Kidney epithelial cell (primary cell): ENCODE measurements around the gene GDF2. TPM values are rescaled to one million over a fixed set of nuclear protein-coding genes. Genes with fewer than 3 reads are reported as not detected.

Source experiments
- DNase-seq: peaks from one replicate; pipeline ENCODE4 v3.0.0-alpha.2; 2010; ENCODE audit warnings: low read depth
- H3K27me3 ChIP-seq: 2 replicates; pipeline ENCODE4 v1.6.0; 2011; ENCODE audit warnings: low read length; ENCODE audit not compliant: control insufficient read depth, insufficient read depth
- H3K36me3 ChIP-seq: 2 replicates; pipeline ENCODE4 v1.5.1; 2011; ENCODE audit warnings: low read length; ENCODE audit not compliant: control insufficient read depth, insufficient read depth
- H3K4me3 ChIP-seq: 2 replicates; pipeline ENCODE4 v1.5.1; 2011; ENCODE audit warnings: low read depth, mild to moderate bottlenecking, control low read depth, low read length
- total RNA-seq: library from RNA; depleted of rRNA; stranded (reverse); fragments of >200 nt; gene quantifications from 2 replicates; pipeline ENCODE4 v1.2.3, GENCODE V29; 2015
- TF ChIP-seq, protein P1 (sequence below): IDR thresholded peaks from 2 replicates; pipeline ENCODE4 v1.5.1; 2011; ENCODE audit warnings: mild to moderate bottlenecking, moderate library complexity, low read length, control low read depth, inconsistent platforms; ENCODE audit not compliant: insufficient read depth, poor library complexity, severe bottlenecking

The GDF2 gene
- total RNA-seq, 1 donor from 2014 or later: not detected

DNA sequence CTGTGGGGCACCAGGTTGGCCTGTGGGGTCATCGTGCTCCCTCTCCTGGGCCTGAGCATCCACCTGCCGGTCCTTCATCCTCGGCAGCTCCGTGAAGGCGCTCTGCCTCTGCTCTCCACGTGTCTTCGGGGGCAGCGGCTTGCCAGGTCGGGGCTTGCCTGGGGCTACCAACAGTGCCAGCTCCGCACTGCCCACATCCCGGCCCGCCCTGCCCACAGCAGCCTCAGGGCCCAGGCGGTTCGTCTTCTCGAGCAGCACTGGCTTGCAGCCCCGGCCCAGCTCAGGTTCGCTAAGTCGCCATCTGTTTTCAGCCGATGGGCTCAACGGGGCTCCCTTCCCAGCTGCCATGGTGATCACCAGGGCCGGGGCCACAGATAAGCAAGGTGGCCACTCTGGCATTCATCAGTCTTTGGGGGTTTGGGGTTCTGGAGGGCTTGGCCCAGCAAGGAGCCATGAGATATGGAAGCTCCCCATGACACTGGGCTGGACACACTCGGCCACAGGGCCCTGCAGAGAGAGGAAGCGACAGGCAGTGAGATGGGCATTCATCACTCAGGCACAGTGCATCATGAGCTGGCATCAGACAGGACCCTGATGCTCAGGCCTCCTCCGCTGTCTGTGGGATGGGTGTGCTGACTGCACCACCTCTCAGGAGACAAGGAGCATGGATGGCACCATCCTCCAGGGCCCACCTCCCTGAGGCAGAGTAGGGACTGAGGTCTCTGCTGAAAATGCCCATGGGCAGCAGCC lies 46.4 kb downstream of the GDF2 start:
- no peak overlapping the region for H3K4me3 ChIP-seq
- H3K27me3 ChIP-seq: peaks cover 2% of the 10 kb centered on the region
- H3K36me3 ChIP-seq: no peaks in the 10 kb centered on the region
- DNase-seq: no peak
- TF ChIP-seq, protein P1, sequence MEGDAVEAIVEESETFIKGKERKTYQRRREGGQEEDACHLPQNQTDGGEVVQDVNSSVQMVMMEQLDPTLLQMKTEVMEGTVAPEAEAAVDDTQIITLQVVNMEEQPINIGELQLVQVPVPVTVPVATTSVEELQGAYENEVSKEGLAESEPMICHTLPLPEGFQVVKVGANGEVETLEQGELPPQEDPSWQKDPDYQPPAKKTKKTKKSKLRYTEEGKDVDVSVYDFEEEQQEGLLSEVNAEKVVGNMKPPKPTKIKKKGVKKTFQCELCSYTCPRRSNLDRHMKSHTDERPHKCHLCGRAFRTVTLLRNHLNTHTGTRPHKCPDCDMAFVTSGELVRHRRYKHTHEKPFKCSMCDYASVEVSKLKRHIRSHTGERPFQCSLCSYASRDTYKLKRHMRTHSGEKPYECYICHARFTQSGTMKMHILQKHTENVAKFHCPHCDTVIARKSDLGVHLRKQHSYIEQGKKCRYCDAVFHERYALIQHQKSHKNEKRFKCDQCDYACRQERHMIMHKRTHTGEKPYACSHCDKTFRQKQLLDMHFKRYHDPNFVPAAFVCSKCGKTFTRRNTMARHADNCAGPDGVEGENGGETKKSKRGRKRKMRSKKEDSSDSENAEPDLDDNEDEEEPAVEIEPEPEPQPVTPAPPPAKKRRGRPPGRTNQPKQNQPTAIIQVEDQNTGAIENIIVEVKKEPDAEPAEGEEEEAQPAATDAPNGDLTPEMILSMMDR: no peak

DNA sequence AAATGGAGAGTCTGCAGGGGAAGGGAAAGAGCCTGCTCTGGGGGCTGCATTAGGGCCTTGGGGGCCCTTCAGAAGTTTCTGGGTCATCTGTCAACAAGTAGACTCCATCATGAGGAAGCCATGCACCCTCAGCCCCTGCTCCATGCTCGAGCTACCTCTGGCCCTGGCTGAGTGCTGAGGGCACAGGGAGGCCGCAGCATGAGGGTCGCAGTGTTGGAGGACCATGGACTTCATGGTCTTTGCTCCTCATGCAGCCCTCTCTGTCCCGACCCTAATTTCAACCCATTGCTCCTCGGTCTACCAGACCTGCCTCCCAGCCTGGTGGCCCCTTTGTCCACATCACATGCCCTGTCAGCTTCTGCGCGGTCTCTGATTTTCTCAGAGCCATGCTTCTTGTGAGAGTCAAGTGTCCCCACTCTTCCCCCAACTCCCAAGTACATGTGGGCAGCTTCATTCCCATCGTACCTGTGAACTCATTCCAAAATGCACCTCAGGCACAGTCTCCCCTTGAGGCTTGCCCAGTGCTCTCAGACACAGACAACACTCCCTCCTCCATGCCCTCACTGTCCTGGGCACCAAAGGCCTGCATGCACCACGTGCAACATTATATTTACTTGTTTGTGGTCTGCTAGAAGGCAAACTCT lies 47.1 kb downstream of the GDF2 start:
- TF ChIP-seq, protein P1: no peak
- Histone ChIP-seq H3K36me3 (no peaks in the 10 kb centered on the region), H3K4me3 (no peak overlapping the region), H3K27me3 (peaks cover 2% of the 10 kb centered on the region)
- no peak for DNase-seq

DNA sequence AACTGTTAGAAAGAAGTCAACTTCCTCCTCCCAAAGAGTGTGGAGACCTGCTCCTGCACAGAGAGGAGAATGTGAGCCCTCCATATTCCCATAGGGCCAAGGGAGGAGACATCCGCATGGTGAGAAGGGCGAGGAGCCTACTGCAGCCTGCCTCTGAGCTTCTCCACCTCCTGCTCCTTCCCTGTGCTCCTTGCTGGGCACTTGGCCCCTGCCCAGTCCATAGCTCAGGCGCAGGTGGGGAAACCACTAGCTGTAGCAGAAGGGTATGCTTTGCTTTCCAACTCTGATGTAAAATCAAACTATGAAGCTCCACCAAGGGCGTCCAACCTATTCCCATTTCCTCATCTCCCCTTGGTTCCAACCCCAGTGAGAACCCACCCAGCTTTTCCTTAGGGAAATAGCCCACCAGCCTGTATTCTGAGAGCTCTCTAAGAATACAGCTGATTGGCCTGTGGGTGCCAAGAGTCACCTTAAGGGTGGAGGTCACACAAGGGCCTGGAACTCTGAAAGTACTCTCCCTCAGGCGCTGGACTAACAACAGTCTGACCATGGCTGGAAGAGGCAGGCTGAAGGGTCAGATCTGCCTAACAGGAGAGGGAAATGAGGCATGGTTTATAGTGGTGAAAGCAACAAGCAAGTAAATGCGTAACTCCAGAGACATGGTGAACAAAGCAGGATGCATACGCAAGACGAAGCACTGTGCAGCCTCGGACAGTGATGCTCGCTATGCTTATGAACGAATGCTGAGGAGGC lies 47.9 kb downstream of the GDF2 start:
- TF ChIP-seq, protein P1: no peak
- no peaks in the 10 kb centered on the region for H3K36me3 ChIP-seq
- no peak overlapping the region for H3K4me3 ChIP-seq
- peaks cover 2% of the 10 kb centered on the region for H3K27me3 ChIP-seq
- DNase-seq: no peak

DNA sequence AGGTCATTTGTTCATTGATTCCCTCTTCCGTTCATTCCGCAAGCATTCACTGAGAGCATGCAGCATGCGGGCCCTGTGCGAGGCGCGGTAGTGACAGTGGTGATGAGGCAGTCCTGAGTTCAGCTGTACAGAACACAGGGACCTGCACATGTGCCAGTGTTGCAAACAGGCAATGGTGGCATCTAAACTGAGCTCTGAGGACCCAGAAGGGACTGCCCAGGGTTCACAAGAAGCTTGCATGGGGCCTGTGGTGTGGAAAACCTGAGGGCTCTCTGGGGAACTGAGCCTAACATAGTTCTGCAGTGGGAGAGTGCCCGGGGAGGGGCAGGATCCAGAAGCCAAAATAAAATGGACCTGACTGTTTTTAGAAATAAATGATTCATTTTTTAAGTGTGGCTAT lies 48.6 kb downstream of the GDF2 start:
- TF ChIP-seq, protein P1: no peak
- no peaks in the 10 kb centered on the region for H3K36me3 ChIP-seq
- DNase-seq: no peak
- no peak overlapping the region for H3K4me3 ChIP-seq
- H3K27me3 ChIP-seq: peaks cover 2% of the 10 kb centered on the region

DNA sequence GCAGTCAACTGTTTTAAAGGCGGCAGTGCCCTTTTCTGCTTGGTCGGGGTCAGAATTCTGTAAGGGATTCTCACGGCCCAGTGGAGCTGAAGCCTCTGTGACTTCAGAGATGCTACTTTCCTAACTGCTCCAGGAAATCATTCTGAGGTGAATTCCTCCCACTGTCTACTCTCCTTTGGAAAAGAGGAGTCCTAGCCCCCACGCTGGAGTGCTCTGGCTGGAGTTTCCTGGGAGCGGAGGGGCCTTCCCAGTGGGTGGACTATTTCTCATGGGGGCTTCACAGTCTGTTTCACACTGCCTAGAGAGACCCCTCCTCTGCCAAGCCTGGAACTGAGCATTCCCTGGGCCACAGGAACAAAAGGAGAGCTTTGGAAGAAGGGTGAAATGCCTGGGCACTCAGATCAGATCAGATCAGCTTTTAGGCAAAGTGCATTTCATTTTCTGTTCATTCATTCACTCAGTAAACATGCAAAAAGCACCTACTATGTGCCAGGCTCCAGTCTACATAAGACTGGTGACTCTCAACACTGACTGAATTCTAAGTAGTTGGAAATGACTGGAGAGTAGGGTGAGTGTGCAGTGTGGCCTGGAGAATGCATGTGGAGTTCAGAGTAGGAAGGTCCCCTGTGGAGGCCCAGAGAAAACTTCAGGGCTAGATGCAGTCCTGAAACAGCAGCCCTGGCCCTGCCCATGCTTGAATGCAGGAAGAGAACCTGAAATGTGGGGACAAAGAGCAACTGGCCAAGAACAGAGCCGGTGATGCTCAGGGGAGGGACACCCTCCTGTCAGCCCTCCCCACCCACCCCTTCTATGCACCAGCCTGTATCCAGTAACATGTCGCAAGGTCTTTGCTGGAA lies 49.6 kb downstream of the GDF2 start:
- Histone ChIP-seq H3K27me3 (peaks cover 3% of the 10 kb centered on the region), H3K4me3 (no peak overlapping the region), H3K36me3 (no peaks in the 10 kb centered on the region)
- TF ChIP-seq, protein P1: no peak
- DNase-seq: no peak
